Measurements from ENCODE around the gene TNS3. TPM values are rescaled to one million over a fixed set of nuclear protein-coding genes. Genes with fewer than 3 reads are reported as not detected.

The TNS3 gene
- total RNA-seq, 1 experiment from 2014 or later: 143 TPM

GRCh38 chr7:47576031-47576865 is 5.7 kb downstream of the TNS3 start:
- ChIA-PET CTCF (interaction anchor here (0.5 to 1.0 kb wide), 3 partner anchors 29 to 182 kb away, joined by 3 to 4 read pairs (median 4); no protein-coding TSS in a partner anchor), POLR2A (ENCODE audit: unreplicated experiment) (interaction anchor here (0.5 to 1.0 kb wide), 3 partner anchors 187 to 519 kb away, joined by 3 to 13 read pairs (median 6); no protein-coding TSS in a partner anchor)
- no TSS peak for BruUV-seq (replicated peaks)

DNA sequence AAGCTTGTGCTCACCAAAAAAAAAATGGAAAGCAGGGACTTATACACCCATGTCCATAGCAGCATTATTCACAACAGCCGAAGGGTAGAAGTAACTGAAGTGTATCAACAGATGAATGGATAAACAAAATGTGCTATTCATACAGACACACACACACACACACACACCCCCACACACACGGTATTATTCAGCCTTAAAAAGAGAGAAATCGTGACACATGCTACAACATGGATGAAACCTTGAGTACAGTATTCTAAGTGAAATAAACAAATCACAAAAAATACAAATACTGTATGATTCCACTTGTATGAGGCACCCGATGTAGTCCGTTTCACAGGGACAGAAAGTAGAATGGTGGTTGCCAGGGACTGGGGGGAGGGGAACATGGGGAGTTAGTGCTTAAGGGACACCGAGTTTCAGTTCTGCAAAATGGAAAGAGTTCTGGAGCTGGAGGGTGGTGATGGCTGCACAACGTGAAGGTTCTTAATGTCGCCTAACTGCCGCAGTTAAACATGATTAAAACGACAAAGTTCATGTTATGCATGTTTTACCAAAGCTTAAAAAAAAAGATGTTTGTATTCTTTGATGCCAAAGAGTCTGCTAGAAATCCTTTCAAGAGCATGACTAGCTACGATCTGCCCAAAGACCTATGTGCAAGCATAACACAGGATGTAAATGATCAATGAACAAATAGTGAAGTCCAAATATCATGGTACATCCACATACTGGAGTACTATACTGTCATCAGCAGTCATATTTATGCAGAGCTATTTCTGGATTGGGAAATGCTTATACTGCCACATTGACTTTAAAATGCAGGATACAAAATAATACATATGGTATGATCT is 7.2 kb downstream of the TNS3 start:
- peaks cover 57% of the 10 kb centered on the region for H3K36me3 ChIP-seq (ENCODE audit: low read depth)
- H3K9me3 ChIP-seq (ENCODE audit: insufficient read depth, low read depth): no peaks in the 10 kb centered on the region
- peak overlapping the region; percentile 36; the same call in 1 of the 2 replicates for H3K4me3 ChIP-seq
- ChIA-PET CTCF (interaction anchor here (0.6 to 0.7 kb wide), 2 partner anchors 17 kb away, joined by 3 to 19 read pairs; no protein-coding TSS in a partner anchor), POLR2A (ENCODE audit: unreplicated experiment) (interaction anchor here (0.6 to 0.7 kb wide), 4 partner anchors 27 to 252 kb away, joined by 3 to 36 read pairs (median 8); no protein-coding TSS in a partner anchor)
- H3K79me2 ChIP-seq (ENCODE audit: low read depth): peaks cover 92% of the 10 kb centered on the region
- peak overlapping the region; percentile 86 for H3K4me2 ChIP-seq
- peak overlapping the region; percentile 87 for H3K27ac ChIP-seq
- no peak overlapping the region for H2AFZ ChIP-seq
- no peak for DNase-seq
- intact Hi-C loops (cut with micrococcal nuclease; ENCODE audit: unreplicated experiment): loop anchor here (5.0 to 10.0 kb wide), 3 partner anchors 130 to 513 kb away; partner anchors contain the start of gene UPP1
- peaks cover 62% of the 10 kb centered on the region for H3F3A ChIP-seq (ENCODE audit: insufficient read depth, low read depth)
- H3K4me1 ChIP-seq (replicated peaks; ENCODE audit: insufficient read depth): peaks cover 79% of the 10 kb centered on the region
- H3K9me2 ChIP-seq (ENCODE audit: insufficient read depth): no peaks in the 10 kb centered on the region
- no peaks in the 10 kb centered on the region for H3K27me3 ChIP-seq (ENCODE audit: insufficient read depth, low read depth)
- TF ChIP-seq EZH2 (IDR thresholded peaks at IDR 0.05; ENCODE audit: low read depth): no peak
- TF ChIP-seq, protein P1, sequence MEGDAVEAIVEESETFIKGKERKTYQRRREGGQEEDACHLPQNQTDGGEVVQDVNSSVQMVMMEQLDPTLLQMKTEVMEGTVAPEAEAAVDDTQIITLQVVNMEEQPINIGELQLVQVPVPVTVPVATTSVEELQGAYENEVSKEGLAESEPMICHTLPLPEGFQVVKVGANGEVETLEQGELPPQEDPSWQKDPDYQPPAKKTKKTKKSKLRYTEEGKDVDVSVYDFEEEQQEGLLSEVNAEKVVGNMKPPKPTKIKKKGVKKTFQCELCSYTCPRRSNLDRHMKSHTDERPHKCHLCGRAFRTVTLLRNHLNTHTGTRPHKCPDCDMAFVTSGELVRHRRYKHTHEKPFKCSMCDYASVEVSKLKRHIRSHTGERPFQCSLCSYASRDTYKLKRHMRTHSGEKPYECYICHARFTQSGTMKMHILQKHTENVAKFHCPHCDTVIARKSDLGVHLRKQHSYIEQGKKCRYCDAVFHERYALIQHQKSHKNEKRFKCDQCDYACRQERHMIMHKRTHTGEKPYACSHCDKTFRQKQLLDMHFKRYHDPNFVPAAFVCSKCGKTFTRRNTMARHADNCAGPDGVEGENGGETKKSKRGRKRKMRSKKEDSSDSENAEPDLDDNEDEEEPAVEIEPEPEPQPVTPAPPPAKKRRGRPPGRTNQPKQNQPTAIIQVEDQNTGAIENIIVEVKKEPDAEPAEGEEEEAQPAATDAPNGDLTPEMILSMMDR (conservative IDR thresholded peaks at IDR 0.05): no peak
- BruUV-seq (replicated peaks): no TSS peak
- H4K20me1 ChIP-seq (ENCODE audit: insufficient read depth): no peaks in the 10 kb centered on the region

More at GRCh38 chr7:47576031-47576865, 5.7 kb downstream of the TNS3 start:
- no peak for TF ChIP-seq EZH2 (IDR thresholded peaks at IDR 0.05; ENCODE audit: low read depth)
- TF ChIP-seq, protein P1 (conservative IDR thresholded peaks at IDR 0.05): no peak
- peaks cover 44% of the 10 kb centered on the region for H3K36me3 ChIP-seq (ENCODE audit: low read depth)
- peak overlapping the region; percentile 36; the same call in 1 of the 2 replicates for H3K4me3 ChIP-seq
- no peaks in the 10 kb centered on the region for H4K20me1 ChIP-seq (ENCODE audit: insufficient read depth)
- H3K79me2 ChIP-seq (ENCODE audit: low read depth): peaks cover 92% of the 10 kb centered on the region
- peak overlapping the region; percentile 86 for H3K4me2 ChIP-seq
- H3F3A ChIP-seq (ENCODE audit: insufficient read depth, low read depth): peaks cover 73% of the 10 kb centered on the region
- peaks cover 84% of the 10 kb centered on the region for H3K4me1 ChIP-seq (replicated peaks; ENCODE audit: insufficient read depth)
- no peak overlapping the region for H2AFZ ChIP-seq
- H3K9me2 ChIP-seq (ENCODE audit: insufficient read depth): no peaks in the 10 kb centered on the region
- H3K27ac ChIP-seq: peak overlapping the region; percentile 87
- intact Hi-C loops (cut with micrococcal nuclease; ENCODE audit: unreplicated experiment): loop anchor here (1.0 to 10.0 kb wide), 17 partner anchors 25 to 511 kb away; partner anchors contain the start of gene UPP1
- no peaks in the 10 kb centered on the region for H3K9me3 ChIP-seq (ENCODE audit: insufficient read depth, low read depth)
- DNase-seq: peak; percentile 98 to 100
- H3K27me3 ChIP-seq (ENCODE audit: insufficient read depth, low read depth): no peaks in the 10 kb centered on the region
